H9 (cell line): ENCODE data around the gene MGAT5B. TPM values are rescaled to one million over a fixed set of nuclear protein-coding genes. Genes with fewer than 3 reads are reported as not detected.

Source experiments
- DNase-seq: peaks from one replicate; pipeline ENCODE4 v3.0.0-alpha.2; 2017
- H2AFZ ChIP-seq: one replicate; pipeline ENCODE4 v1.6.1; 2013; ENCODE audit warnings: mild to moderate bottlenecking, low read length, control low read depth, moderate library complexity
- H2AK5ac ChIP-seq: 2 replicates; pipeline ENCODE4 v1.6.1; 2013; ENCODE audit warnings: low read length, control low read depth, mixed read lengths; ENCODE audit not compliant: insufficient read length
- H2BK120ac ChIP-seq: one replicate; pipeline ENCODE4 v1.6.1; 2013; ENCODE audit warnings: low read depth, mild to moderate bottlenecking, low read length, control low read depth, inconsistent platforms; ENCODE audit not compliant: poor library complexity, severe bottlenecking
- H2BK12ac ChIP-seq: 2 replicates; pipeline ENCODE4 v1.6.1; 2013; ENCODE audit warnings: low read length, control low read depth, mixed read lengths, low read depth; ENCODE audit not compliant: insufficient read length
- H2BK15ac ChIP-seq: 2 replicates; pipeline ENCODE4 v1.6.1; 2013; ENCODE audit warnings: low read depth, low read length, control low read depth
- H2BK20ac ChIP-seq: one replicate; pipeline ENCODE4 v1.6.1; 2013; ENCODE audit warnings: low read depth, mild to moderate bottlenecking, low read length, control low read depth, inconsistent platforms; ENCODE audit not compliant: poor library complexity, severe bottlenecking
- H2BK5ac ChIP-seq: 2 replicates; pipeline ENCODE4 v1.6.1; 2013; ENCODE audit warnings: low read length, control low read depth, mixed read lengths; ENCODE audit not compliant: insufficient read length
- H3K14ac ChIP-seq: 2 replicates; pipeline ENCODE4 v1.6.1; 2013; ENCODE audit warnings: low read length, control low read depth; ENCODE audit not compliant: insufficient read depth
- H3K18ac ChIP-seq: 2 replicates; pipeline ENCODE4 v1.6.1; 2013; ENCODE audit warnings: low read depth, mild to moderate bottlenecking, mixed read lengths, low read length, control low read depth; ENCODE audit not compliant: insufficient read length
- H3K23ac ChIP-seq: 2 replicates; pipeline ENCODE4 v1.6.1; 2013; ENCODE audit warnings: low read length, control low read depth, mixed read lengths, low read depth; ENCODE audit not compliant: insufficient read length
- H3K23me2 ChIP-seq: 2 replicates; pipeline ENCODE4 v1.6.1; 2013; ENCODE audit warnings: low read depth, mild to moderate bottlenecking, mixed read lengths, low read length, control low read depth; ENCODE audit not compliant: insufficient read length, poor library complexity, severe bottlenecking
- H3K27ac ChIP-seq: 2 replicates; pipeline ENCODE4 v1.5.1; 2013; ENCODE audit warnings: low read length, control low read depth, mixed read lengths, low read depth; ENCODE audit not compliant: insufficient read length
- H3K27me3 ChIP-seq: 2 replicates; pipeline ENCODE4 v1.6.1; 2013; ENCODE audit warnings: low read length, control low read depth, inconsistent platforms; ENCODE audit not compliant: insufficient read depth
- H3K4ac ChIP-seq: 2 replicates; pipeline ENCODE4 v1.6.1; 2013; ENCODE audit warnings: low read depth, mild to moderate bottlenecking, control low read depth, inconsistent platforms, low read length, moderate library complexity
- H3K4me1 ChIP-seq: 2 replicates; pipeline ENCODE4 v1.6.1; 2013; ENCODE audit warnings: low read length, control low read depth, inconsistent platforms; ENCODE audit not compliant: insufficient read depth
- H3K4me2 ChIP-seq: 2 replicates; pipeline ENCODE4 v1.6.1; 2013; ENCODE audit warnings: low read length, control low read depth, mixed read lengths; ENCODE audit not compliant: insufficient read length, insufficient read depth
- H3K56ac ChIP-seq: 2 replicates; pipeline ENCODE4 v1.6.1; 2013; ENCODE audit warnings: low read depth, mild to moderate bottlenecking, mixed read lengths, low read length, control low read depth; ENCODE audit not compliant: insufficient read length
- H3K79me1 ChIP-seq: 2 replicates; pipeline ENCODE4 v1.6.1; 2013; ENCODE audit warnings: low read depth, mild to moderate bottlenecking, moderate library complexity, low read length, control low read depth, inconsistent platforms; ENCODE audit not compliant: insufficient read depth, poor library complexity, severe bottlenecking
- H3K79me2 ChIP-seq: 2 replicates; pipeline ENCODE4 v1.6.1; 2013; ENCODE audit warnings: low read length, control low read depth, inconsistent platforms; ENCODE audit not compliant: insufficient read depth
- H3K9ac ChIP-seq: 2 replicates; pipeline ENCODE4 v1.6.1; 2013; ENCODE audit warnings: low read length, control low read depth, mixed read lengths; ENCODE audit not compliant: insufficient read length; ENCODE audit errors: extremely low read depth
- H3K9me3 ChIP-seq: one replicate; pipeline ENCODE4 v1.6.1; 2013; ENCODE audit warnings: low read depth, low read length, inconsistent platforms; ENCODE audit not compliant: control insufficient read depth
- H3T11ph ChIP-seq: one replicate; pipeline ENCODE4 v1.6.1; 2013; ENCODE audit warnings: mild to moderate bottlenecking, low read length, control low read depth, inconsistent platforms
- H4K20me1 ChIP-seq: one replicate; pipeline ENCODE4 v1.6.1; 2013; ENCODE audit not compliant: control insufficient read depth, insufficient read length, insufficient read depth
- H4K5ac ChIP-seq: 2 replicates; pipeline ENCODE4 v1.6.1; 2013; ENCODE audit warnings: low read depth, mild to moderate bottlenecking, mixed read lengths, low read length, control low read depth; ENCODE audit not compliant: insufficient read length
- H4K8ac ChIP-seq: replicated peaks from 2 replicates; pipeline ENCODE4 v1.6.1; 2013; ENCODE audit warnings: low read length, control low read depth, mixed read lengths, low read depth; ENCODE audit not compliant: insufficient read length
- H4K91ac ChIP-seq: 2 replicates; pipeline ENCODE4 v1.6.1; 2013; ENCODE audit warnings: low read depth, mild to moderate bottlenecking, moderate library complexity, mixed read lengths, low read length, control low read depth; ENCODE audit not compliant: insufficient read length
- H3K27ac Mint-ChIP-seq, 3 experiments: 2 replicates in 2 of 3; 3 replicates in 1 of 3; pipeline ENCODE4 v1.8.0; 2020 to 2021; ENCODE audit warnings: mixed read lengths in 3 of 3, mild to moderate bottlenecking in 1 of 3, moderate library complexity in 1 of 3
- H3K27me3 Mint-ChIP-seq: 2 replicates; pipeline ENCODE4 v1.8.0; 2021; ENCODE audit warnings: low read depth, mild to moderate bottlenecking, moderate library complexity, mixed read lengths
- H3K36me3 Mint-ChIP-seq, 3 experiments: 2 replicates in 2 of 3; 3 replicates in 1 of 3; pipeline ENCODE4 v1.8.0; 2020 to 2021; ENCODE audit warnings: low read depth in 3 of 3, mixed read lengths in 3 of 3; ENCODE audit not compliant: insufficient read depth in 1 of 3
- H3K4me1 Mint-ChIP-seq, 2 experiments: 2 replicates each; pipeline ENCODE4 v1.8.0; 2020; ENCODE audit warnings: mixed read lengths in 2 of 2
- H3K4me3 Mint-ChIP-seq, 2 experiments: 2 replicates in 1 of 2; 3 replicates in 1 of 2; pipeline ENCODE4 v1.8.0; 2020 to 2021; ENCODE audit warnings: mild to moderate bottlenecking in 2 of 2, mixed read lengths in 2 of 2, moderate library complexity in 1 of 2
- H3K9me3 Mint-ChIP-seq, 2 experiments: 2 replicates in 1 of 2; 3 replicates in 1 of 2; pipeline ENCODE4 v1.8.0; 2020; ENCODE audit warnings: mild to moderate bottlenecking in 2 of 2, mixed read lengths in 2 of 2, moderate library complexity in 1 of 2
- WGBS: extraction: QIAGEN DNeasy Blood & Tissue Kit; methylation state at CpG from one replicate; pipeline ENCODE4 v1.1.7; 2013; ENCODE audit warnings: missing lambda C conversion rate, low lambda C conversion rate, mixed read lengths; ENCODE audit not compliant: insufficient read length; ENCODE audit errors: extremely low coverage; 5-methylcytosine and 5-hydroxymethylcytosine counted together
- total RNA-seq: library from RNA; stranded (reverse); gene quantifications from 2 replicates; pipeline ENCODE4 v1.2.1, GENCODE V29; 2021
- TF ChIP-seq, protein P1 (sequence below): fragments of 200-600 bp; sonication (generic); conservative IDR thresholded peaks from 3 replicates; pipeline ENCODE4 v1.8.0; 2021; ENCODE audit warnings: antibody characterized with exemption, mild to moderate bottlenecking

The MGAT5B gene
- total RNA-seq, 1 experiment from 2014 or later = 4.9 TPM

- no CpG with 5 or more reads among the region's 9 CpGs for WGBS
- H3K27me3 Mint-ChIP-seq = peaks cover 2% of the 10 kb centered on the region; the same call in 1 of the 2 replicates
Measured at GRCh38 chr17:76953066-76953465, 84.9 kb downstream of the MGAT5B start.

More at GRCh38 chr17:76953066-76953465, 84.9 kb downstream of the MGAT5B start:
- no peak overlapping the region for H3K27ac ChIP-seq
- no peak overlapping the region for H3T11ph ChIP-seq
- no peaks in the 10 kb centered on the region for H3K9me3 ChIP-seq
- H3K4me2 ChIP-seq = no peak overlapping the region
- no peaks in the 10 kb centered on the region for H3K79me1 ChIP-seq
- H2BK120ac ChIP-seq = no peak overlapping the region
- no peak overlapping the region for H3K23ac ChIP-seq
- no peak overlapping the region for H3K14ac ChIP-seq
- H2AFZ ChIP-seq = no peak overlapping the region
- no peaks in the 10 kb centered on the region for H3K4me1 ChIP-seq
- H3K9ac ChIP-seq = no peak overlapping the region
- H2BK20ac ChIP-seq = no peak overlapping the region
- H3K27me3 ChIP-seq = no peaks in the 10 kb centered on the region
- no peak overlapping the region for H2AK5ac ChIP-seq
- H2BK12ac ChIP-seq = no peak overlapping the region
- Mint-ChIP-seq H3K4me1 (peaks cover 11 to 33% of the 10 kb centered on the region in 2 experiments), H3K4me3 (no peak overlapping the region), H3K36me3 (no peaks in the 10 kb centered on the region), H3K9me3 (no peaks in the 10 kb centered on the region), H3K27ac (no peak overlapping the region)
- no peaks in the 10 kb centered on the region for H3K23me2 ChIP-seq
- no peak overlapping the region for H2BK5ac ChIP-seq
- H3K4ac ChIP-seq = no peak overlapping the region
- H3K79me2 ChIP-seq = no peaks in the 10 kb centered on the region
- no peak overlapping the region for H4K91ac ChIP-seq
- TF ChIP-seq, protein P1, sequence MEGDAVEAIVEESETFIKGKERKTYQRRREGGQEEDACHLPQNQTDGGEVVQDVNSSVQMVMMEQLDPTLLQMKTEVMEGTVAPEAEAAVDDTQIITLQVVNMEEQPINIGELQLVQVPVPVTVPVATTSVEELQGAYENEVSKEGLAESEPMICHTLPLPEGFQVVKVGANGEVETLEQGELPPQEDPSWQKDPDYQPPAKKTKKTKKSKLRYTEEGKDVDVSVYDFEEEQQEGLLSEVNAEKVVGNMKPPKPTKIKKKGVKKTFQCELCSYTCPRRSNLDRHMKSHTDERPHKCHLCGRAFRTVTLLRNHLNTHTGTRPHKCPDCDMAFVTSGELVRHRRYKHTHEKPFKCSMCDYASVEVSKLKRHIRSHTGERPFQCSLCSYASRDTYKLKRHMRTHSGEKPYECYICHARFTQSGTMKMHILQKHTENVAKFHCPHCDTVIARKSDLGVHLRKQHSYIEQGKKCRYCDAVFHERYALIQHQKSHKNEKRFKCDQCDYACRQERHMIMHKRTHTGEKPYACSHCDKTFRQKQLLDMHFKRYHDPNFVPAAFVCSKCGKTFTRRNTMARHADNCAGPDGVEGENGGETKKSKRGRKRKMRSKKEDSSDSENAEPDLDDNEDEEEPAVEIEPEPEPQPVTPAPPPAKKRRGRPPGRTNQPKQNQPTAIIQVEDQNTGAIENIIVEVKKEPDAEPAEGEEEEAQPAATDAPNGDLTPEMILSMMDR = no peak
- H3K18ac ChIP-seq = no peak overlapping the region
- H4K20me1 ChIP-seq = no peaks in the 10 kb centered on the region
- no peak overlapping the region for H4K5ac ChIP-seq
- no peak for DNase-seq
- no peak overlapping the region for H4K8ac ChIP-seq
- no peak overlapping the region for H2BK15ac ChIP-seq
- no peak overlapping the region for H3K56ac ChIP-seq
